KBM-7 (cell line): ENCODE results near the gene ELMO2.

ENCODE experiments used
- DNase-seq: peaks from one replicate; pipeline ENCODE4 v3.0.0-alpha.2; 2015
- in situ Hi-C: fragments of 300-500 bp; cut with MboI; formaldehyde crosslinking; loops from 2 replicates; pipeline ENCODE4 v1.14.3; 2020; ENCODE audit warnings: low sequenced_read_pairs, low pct_unique_long_range_greater_than_20kb, mixed read lengths

The ELMO2 gene

GRCh38 chr20:46406200-46406985 is at the start of gene ELMO2:
ELMO2 (minus strand) TSS chr20:46406615; CDS start chr20:46394482, 12,133 bp downstream.
- DNase-seq, result peak; percentile 98
- in situ Hi-C loops, result no loop called here

- DNase-seq, result no peak
- in situ Hi-C loops, result no loop called here
Observed at GRCh38 chr20:46455729-46456128, 49.3 kb upstream of the ELMO2 start.

GRCh38 chr20:46446851-46447250 is 40.4 kb upstream of the ELMO2 start:
- in situ Hi-C loops, result loop anchor here (25.0 kb wide), 1 partner anchor 310 kb away; no protein-coding TSS in a partner anchor
- no peak for DNase-seq

- no peak for DNase-seq
- in situ Hi-C loops, result loop anchor here (25.0 kb wide), 1 partner anchor 303 kb away; no protein-coding TSS in a partner anchor
Observed at GRCh38 chr20:46439837-46440236, 33.4 kb upstream of the ELMO2 start.

GRCh38 chr20:46438156-46438750 is 31.8 kb upstream of the ELMO2 start:
- in situ Hi-C loops, result loop anchor here (25.0 kb wide), 1 partner anchor 301 kb away; no protein-coding TSS in a partner anchor
- DNase-seq, result peak; percentile 66

GRCh38 chr20:46435146-46435545 is 28.7 kb upstream of the ELMO2 start:
- in situ Hi-C loops, result loop anchor here (25.0 kb wide), 1 partner anchor 298 kb away; no protein-coding TSS in a partner anchor

GRCh38 chr20:46434597-46434996 is 28.2 kb upstream of the ELMO2 start:
- DNase-seq, result no peak

More at GRCh38 chr20:46435146-46435545, 28.7 kb upstream of the ELMO2 start:
- DNase-seq, result no peak

GRCh38 chr20:46433051-46433450 is 26.6 kb upstream of the ELMO2 start:
- in situ Hi-C loops, result loop anchor here (25.0 kb wide), 1 partner anchor 296 kb away; no protein-coding TSS in a partner anchor

More at GRCh38 chr20:46434597-46434996, 28.2 kb upstream of the ELMO2 start:
- in situ Hi-C loops, result loop anchor here (25.0 kb wide), 1 partner anchor 297 kb away; no protein-coding TSS in a partner anchor

GRCh38 chr20:46430921-46431712 is 24.7 kb upstream of the ELMO2 start:
- DNase-seq, result no peak
- in situ Hi-C loops, result loop anchor here (25.0 kb wide), 1 partner anchor 294 kb away; no protein-coding TSS in a partner anchor

More at GRCh38 chr20:46433051-46433450, 26.6 kb upstream of the ELMO2 start:
- DNase-seq, result no peak

GRCh38 chr20:46427384-46427783 is 21.0 kb upstream of the ELMO2 start:
- in situ Hi-C loops, result loop anchor here (25.0 kb wide), 1 partner anchor 290 kb away; no protein-coding TSS in a partner anchor
- no peak for DNase-seq

- in situ Hi-C loops, result no loop called here
- DNase-seq, result no peak
Observed at GRCh38 chr20:46423882-46424482, 17.6 kb upstream of the ELMO2 start.

- no peak for DNase-seq
- in situ Hi-C loops, result no loop called here
Observed at GRCh38 chr20:46423342-46423741, 16.9 kb upstream of the ELMO2 start.

GRCh38 chr20:46420878-46421277 is 14.5 kb upstream of the ELMO2 start:
- in situ Hi-C loops, result no loop called here
- DNase-seq, result no peak

- no peak for DNase-seq
- in situ Hi-C loops, result no loop called here
Observed at GRCh38 chr20:46419882-46420281, 13.5 kb upstream of the ELMO2 start.

GRCh38 chr20:46416839-46417238 is 10.4 kb upstream of the ELMO2 start:
- DNase-seq, result no peak
- in situ Hi-C loops, result no loop called here

GRCh38 chr20:46416421-46416820 is 10.0 kb upstream of the ELMO2 start:
- in situ Hi-C loops, result no loop called here
- DNase-seq, result no peak

GRCh38 chr20:46415773-46416172 is 9.4 kb upstream of the ELMO2 start:
- no peak for DNase-seq
- in situ Hi-C loops, result no loop called here

GRCh38 chr20:46414608-46415007 is 8.2 kb upstream of the ELMO2 start:
- in situ Hi-C loops, result no loop called here
- no peak for DNase-seq

GRCh38 chr20:46411637-46412036 is 5.2 kb upstream of the ELMO2 start:
- in situ Hi-C loops, result no loop called here

More at GRCh38 chr20:46411637-46412036, 5.2 kb upstream of the ELMO2 start:
- DNase-seq, result no peak
